ENCODE results near the gene FPGS.
"Not testable (repeated sequence)": the region's sequence is repeated elsewhere in the genome, so short reads cannot be mapped to it uniquely, and the experiment has no call there.

Gene FPGS

DNA sequence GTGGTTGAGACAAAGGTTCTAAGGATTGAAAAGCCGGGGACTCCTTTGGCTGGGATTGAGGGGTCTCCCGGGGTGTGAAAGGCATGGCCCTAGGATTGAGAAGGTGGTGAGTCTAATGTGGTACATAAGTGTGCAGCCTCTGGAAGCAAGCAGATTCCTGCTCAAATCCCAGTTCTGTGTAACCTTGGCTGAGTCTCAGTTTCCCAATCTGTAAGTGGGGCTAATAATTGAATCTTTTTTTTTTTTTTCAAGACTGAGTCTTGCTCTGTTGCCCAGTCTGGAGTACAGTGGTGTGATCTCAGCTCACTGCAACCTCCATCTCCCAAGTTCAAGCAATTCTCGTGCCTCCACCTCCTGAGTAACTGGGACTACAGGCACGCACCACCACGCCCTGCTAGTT is 30.1 kb upstream of the FPGS start:
- H3K9me3 ChIP-seq (ENCODE audit: insufficient read depth, low read depth, low read length), result no peaks in the 10 kb centered on the region
- peaks cover 21% of the 10 kb centered on the region; the same call in 1 of the 2 replicates for H3K4me1 ChIP-seq (ENCODE audit: insufficient read depth, low read length)
- H3K36me3 ChIP-seq (ENCODE audit: insufficient read depth, low read depth, low read length), result no peaks in the 10 kb centered on the region
- no peaks in the 10 kb centered on the region for H3K27me3 ChIP-seq (ENCODE audit: insufficient read depth, low read length)
- H3K27ac ChIP-seq (ENCODE audit: low read length), result no peak overlapping the region
- H3K9ac ChIP-seq (ENCODE audit: low read depth, low read length), result no peak overlapping the region
- H3K4me3 ChIP-seq (ENCODE audit: low read length), result no peak overlapping the region

DNA sequence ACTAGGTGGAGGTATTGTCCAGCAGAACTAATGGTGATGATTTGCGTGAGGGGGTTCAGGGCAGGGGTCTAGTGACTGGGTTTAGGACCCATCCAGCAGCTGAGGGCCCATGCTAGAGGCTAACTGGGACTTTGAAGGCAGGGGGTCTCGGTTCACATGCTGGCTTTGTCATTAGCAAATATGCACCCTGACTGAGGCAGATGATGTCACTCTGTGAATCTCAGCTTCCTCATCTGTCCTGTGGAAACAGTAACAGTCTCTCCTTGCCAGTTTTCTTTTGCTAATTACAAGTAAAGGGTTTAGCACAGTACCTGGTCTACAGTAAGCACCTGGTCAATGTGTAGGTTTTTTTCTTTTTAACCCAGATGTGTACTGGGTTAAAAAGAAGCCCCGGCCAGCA is 29.4 kb upstream of the FPGS start:
- Histone ChIP-seq H3K4me3 (ENCODE audit: low read length) (no peak overlapping the region), H3K27ac (ENCODE audit: low read length) (no peak overlapping the region), H3K9me3 (ENCODE audit: insufficient read depth, low read depth, low read length) (no peaks in the 10 kb centered on the region), H3K9ac (ENCODE audit: low read depth, low read length) (no peak overlapping the region), H3K27me3 (ENCODE audit: insufficient read depth, low read length) (no peaks in the 10 kb centered on the region), H3K36me3 (ENCODE audit: insufficient read depth, low read depth, low read length) (no peaks in the 10 kb centered on the region), H3K4me1 (ENCODE audit: insufficient read depth, low read length) (peaks cover 17% of the 10 kb centered on the region; the same call in 1 of the 2 replicates)

DNA sequence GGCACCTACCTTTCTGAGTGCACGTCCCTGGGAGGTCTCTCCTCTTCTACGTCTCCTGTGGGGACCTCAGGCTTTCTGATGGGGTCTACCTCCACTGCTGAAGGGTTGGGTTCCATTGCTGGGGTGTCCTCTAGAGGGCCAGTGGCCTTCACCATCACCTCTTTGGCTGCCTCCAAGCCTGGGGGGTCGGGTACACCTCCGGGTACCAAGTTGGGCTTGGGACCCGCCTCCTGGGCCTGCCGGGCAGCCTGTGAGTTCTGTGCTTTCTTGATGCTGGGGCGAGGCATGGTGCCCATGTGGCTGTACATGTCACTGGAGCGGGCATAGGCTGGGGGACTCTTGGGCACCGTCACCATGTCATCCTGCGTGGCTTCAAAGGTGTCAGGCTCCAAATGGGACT is 28.7 kb upstream of the FPGS start:
- H3K9ac ChIP-seq (ENCODE audit: low read depth, low read length), result no peak overlapping the region
- H3K4me1 ChIP-seq (ENCODE audit: insufficient read depth, low read length), result peaks cover 15% of the 10 kb centered on the region; the same call in 1 of the 2 replicates
- H3K4me3 ChIP-seq (ENCODE audit: low read length), result no peak overlapping the region
- H3K27me3 ChIP-seq (ENCODE audit: insufficient read depth, low read length), result no peaks in the 10 kb centered on the region
- H3K27ac ChIP-seq (ENCODE audit: low read length), result no peak overlapping the region
- no peaks in the 10 kb centered on the region for H3K36me3 ChIP-seq (ENCODE audit: insufficient read depth, low read depth, low read length)
- H3K9me3 ChIP-seq (ENCODE audit: insufficient read depth, low read depth, low read length), result no peaks in the 10 kb centered on the region

DNA sequence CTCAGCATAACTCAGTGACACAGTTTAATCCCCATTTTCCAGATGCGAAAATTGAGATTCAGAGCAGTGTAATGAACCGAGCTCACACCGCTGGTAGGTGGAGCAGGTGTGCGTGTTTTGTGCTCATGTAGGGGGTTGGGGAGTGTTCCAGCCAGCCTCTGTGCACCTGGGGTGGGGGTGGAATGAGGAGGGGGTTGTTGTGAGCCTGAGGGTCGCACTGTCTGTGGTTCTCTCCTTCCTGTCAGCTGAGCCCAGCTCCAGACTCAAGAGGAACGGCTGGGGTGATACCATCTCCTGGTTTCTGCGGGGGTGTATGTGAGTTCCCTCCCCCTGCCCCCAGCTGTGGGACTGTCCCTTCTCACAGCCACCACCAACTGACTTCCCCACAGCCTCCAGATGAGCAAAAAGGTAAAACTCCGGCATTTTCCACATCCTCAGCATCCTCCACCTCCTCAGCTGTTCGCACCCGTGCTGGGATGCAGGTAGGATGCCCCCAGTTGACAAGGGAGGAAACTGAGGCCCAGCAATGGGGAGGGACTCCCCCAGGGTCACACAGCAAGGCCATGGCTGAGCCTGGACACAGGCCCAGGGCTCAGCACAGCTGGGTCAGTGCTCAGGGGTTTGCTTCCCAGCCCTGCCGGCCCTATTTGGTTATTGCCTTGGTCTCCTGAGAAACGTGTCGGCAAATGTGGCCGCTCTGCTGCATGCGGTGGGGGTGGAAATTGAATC is 26.3 kb upstream of the FPGS start:
- Histone ChIP-seq H3K4me1 (ENCODE audit: insufficient read depth, low read length) (peaks cover 7% of the 10 kb centered on the region; the same call in 1 of the 2 replicates), H3K9me3 (ENCODE audit: insufficient read depth, low read depth, low read length) (no peaks in the 10 kb centered on the region), H3K4me3 (ENCODE audit: low read length) (no peak overlapping the region), H3K27ac (ENCODE audit: low read length) (no peak overlapping the region), H3K9ac (ENCODE audit: low read depth, low read length) (peak overlapping the region; percentile 45; the same call in 1 of the 2 replicates), H3K36me3 (ENCODE audit: insufficient read depth, low read depth, low read length) (no peaks in the 10 kb centered on the region), H3K27me3 (ENCODE audit: insufficient read depth, low read length) (no peaks in the 10 kb centered on the region)

DNA sequence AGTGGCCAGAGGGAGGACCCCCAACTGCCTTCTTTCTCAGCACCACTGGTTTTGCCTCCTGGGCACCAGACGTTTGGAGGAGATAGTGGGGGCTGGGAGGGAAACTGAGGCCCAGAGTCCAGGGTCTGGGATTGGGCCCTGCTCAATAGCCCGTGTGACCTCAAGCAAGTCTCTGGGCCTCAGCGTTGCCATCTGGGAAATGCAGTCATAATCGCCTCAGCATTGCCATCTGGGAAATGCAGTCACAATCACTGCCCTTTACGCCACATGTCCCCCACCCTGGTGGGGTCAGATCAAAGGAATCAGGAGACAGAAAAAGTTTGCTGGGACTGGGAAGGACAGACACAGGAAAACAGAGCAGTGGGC is 25.8 kb upstream of the FPGS start:
- Histone ChIP-seq H3K9me3 (ENCODE audit: insufficient read depth, low read depth, low read length) (no peaks in the 10 kb centered on the region), H3K27me3 (ENCODE audit: insufficient read depth, low read length) (no peaks in the 10 kb centered on the region), H3K36me3 (ENCODE audit: insufficient read depth, low read depth, low read length) (no peaks in the 10 kb centered on the region), H3K4me1 (ENCODE audit: insufficient read depth, low read length) (peaks cover 7% of the 10 kb centered on the region; the same call in 1 of the 2 replicates), H3K27ac (ENCODE audit: low read length) (no peak overlapping the region), H3K4me3 (ENCODE audit: low read length) (no peak overlapping the region), H3K9ac (ENCODE audit: low read depth, low read length) (peak overlapping the region; percentile 45; the same call in 1 of the 2 replicates)

DNA sequence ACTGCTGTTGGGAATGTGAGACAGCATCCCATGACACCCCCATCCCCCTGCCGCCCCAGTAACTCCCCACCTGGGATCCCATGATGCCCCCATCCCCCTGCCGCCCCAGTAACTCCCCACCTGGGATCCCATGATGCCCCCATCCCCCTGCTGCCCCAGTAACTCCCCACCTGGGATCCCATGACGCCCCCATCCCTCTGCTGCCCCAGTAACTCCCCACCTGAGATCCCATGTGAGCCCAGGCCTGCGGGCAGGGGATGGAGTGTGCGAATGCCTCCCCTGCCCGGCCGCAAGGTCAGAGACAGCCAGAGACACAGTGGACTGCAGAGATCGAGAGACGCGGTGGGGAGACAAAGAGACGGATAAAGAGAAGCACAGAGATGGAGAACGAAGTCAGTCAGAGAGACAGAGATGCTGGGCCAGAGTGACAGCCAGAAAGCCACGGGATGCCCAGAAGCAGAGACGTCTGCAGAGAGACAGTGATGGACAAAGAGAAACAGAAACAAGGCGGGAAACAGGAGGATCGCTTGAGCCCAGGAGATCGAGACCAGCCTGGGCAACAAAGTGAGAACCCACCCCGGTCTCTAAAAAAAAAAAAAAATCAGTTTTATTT is 25.2 kb upstream of the FPGS start:
- Histone ChIP-seq H3K36me3 (ENCODE audit: insufficient read depth, low read depth, low read length) (no peaks in the 10 kb centered on the region), H3K9ac (ENCODE audit: low read depth, low read length) (no peak overlapping the region), H3K4me1 (ENCODE audit: insufficient read depth, low read length) (peaks cover 7% of the 10 kb centered on the region; the same call in 1 of the 2 replicates), H3K9me3 (ENCODE audit: insufficient read depth, low read depth, low read length) (no peaks in the 10 kb centered on the region), H3K27ac (ENCODE audit: low read length) (no peak overlapping the region), H3K27me3 (ENCODE audit: insufficient read depth, low read length) (no peaks in the 10 kb centered on the region), H3K4me3 (ENCODE audit: low read length) (no peak overlapping the region)

DNA sequence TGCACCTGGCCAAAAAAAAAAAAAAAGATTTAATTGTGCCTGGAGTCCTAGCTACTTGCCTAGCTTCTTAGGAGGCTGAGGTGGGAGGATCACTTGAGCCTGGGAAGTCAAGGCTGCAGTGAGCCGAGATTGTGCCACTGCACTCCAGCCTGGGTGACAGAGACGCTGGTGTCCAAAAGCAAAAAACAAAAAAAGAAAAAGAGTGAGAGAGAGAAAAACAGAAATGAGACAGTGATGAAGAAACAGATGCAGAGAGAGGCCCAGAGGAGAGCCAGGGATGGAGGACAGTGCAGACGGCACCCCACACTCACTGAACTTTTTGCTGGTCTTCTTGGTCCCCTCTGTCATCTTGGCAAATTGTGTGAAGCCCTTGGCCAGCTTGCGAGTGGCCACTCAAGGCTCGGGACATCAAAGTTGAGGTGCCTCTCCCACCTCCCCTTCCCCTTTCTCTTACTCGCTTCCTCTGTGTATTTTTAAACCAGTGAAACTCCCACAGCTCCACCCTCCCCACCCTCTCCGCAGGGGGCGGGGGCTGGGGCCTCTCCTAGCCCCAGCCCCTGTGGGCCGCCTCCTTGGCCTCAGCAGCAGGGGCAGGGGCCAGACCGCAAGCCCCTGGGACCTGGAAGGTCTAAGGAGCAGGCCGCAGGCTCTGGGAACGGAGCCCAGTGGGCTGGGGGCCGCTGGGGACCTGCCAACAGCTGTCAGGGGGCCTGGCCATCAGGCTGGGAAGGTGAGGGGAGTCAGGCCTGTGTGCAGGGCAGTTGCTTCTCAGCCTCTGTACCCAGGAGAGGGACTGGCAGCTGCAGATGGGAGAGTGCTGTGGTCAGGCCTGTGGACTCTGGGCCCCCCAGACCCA is 24.2 kb upstream of the FPGS start, which contains the start of gene SH2D3C:
Gene SH2D3C, minus strand, starts transcription at position 387 of the 856 bp plus-strand sequence. Its CDS starts 39 bp downstream, at position 348.
- no peak within 1 kb of the TSS for H3K4me3 ChIP-seq (ENCODE audit: low read length)
- H3K27me3 ChIP-seq (ENCODE audit: insufficient read depth, low read length), result no peaks in the 10 kb centered on the region
- H3K27ac ChIP-seq (ENCODE audit: low read length), result no peak within 1 kb of the TSS
- peaks cover 7% of the 10 kb centered on the region; the same call in 1 of the 2 replicates for H3K4me1 ChIP-seq (ENCODE audit: insufficient read depth, low read length)
- H3K9ac ChIP-seq (ENCODE audit: low read depth, low read length), result no peak within 1 kb of the TSS
- no peaks in the 10 kb centered on the region for H3K36me3 ChIP-seq (ENCODE audit: insufficient read depth, low read depth, low read length)
- no peaks in the 10 kb centered on the region for H3K9me3 ChIP-seq (ENCODE audit: insufficient read depth, low read depth, low read length)

DNA sequence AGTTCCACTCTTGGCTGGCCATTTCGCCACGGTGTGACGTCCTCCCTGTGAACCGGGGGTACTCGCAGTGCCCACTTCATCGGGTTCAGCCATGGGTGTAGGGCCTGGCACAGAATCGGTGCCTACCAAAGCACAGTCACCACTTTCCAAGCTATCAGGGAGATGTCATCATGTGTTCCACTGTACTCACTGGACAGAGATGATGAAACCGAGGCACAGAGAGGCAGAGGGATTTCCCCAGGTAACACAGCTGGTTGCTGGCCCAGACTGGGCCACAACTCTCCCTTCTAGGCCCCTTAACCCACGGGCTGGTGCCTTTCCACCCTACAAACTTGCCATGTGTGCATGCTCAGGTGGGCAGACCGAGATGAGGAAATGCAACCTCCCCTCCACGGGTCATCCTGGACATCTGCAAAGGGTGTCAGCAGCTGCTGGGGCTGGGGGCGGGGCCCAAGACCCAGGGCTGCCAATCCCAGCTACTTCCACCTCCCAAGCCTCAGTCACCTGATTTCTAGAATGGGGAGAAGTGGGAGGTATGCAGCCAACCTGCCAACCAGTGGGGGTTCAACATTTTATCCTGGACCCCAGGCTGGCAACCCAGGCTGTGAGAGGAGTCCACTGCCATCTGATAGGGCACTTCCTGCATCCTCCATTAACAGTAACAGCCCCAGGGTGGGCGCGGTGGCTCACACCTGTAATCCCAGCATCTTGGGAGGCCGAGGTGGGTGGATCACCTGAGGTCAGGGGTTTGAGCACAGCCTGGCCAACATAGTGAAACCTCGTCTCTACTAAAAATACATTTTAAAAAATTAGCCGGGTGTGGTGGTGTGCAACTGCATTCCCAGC is 23.3 kb upstream of the FPGS start:
- Histone ChIP-seq H3K27me3 (ENCODE audit: insufficient read depth, low read length) (no peaks in the 10 kb centered on the region), H3K36me3 (ENCODE audit: insufficient read depth, low read depth, low read length) (no peaks in the 10 kb centered on the region), H3K9me3 (ENCODE audit: insufficient read depth, low read depth, low read length) (no peaks in the 10 kb centered on the region), H3K27ac (ENCODE audit: low read length) (no peak overlapping the region), H3K4me1 (ENCODE audit: insufficient read depth, low read length) (peaks cover 7% of the 10 kb centered on the region; the same call in 1 of the 2 replicates), H3K4me3 (ENCODE audit: low read length) (no peak overlapping the region), H3K9ac (ENCODE audit: low read depth, low read length) (no peak overlapping the region)

DNA sequence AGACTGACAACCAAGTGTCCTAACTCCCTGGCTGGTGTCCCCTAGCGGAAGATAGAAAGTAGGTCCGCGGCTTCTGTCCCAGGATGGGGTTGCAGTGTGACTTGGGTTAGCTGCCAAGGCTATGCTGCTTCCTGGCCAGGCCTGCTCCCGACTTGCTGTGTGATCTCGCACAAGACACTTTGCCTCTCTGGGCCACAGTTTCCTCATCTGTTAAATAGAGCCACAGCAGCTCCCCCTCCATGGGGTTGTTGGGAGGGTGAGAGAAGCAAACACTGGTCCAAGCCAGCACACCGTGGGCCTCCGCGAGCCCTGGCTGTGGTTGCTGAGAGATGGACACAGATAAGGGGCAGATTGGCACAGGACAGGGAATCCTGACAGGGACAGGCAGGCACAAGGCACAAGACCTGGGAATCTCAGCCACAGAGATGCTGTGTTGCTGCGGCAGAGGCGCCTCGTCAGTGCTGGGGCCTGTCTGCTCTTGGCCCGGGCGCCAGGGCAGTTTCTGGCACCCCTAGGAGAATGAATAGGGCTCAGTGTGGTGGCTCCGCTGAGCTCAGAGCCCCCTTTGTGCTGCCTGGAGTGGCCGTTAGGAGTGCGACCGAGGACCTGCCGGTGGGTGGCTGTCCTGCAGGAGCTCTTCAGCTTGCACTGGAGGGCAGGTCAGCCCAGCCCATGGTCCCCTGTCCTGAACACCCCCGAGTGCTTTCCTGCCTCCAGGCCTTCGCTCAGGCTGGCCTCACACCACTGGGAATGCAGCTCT is 22.4 kb upstream of the FPGS start:
- Histone ChIP-seq H3K9me3 (ENCODE audit: insufficient read depth, low read depth, low read length) (no peaks in the 10 kb centered on the region), H3K4me1 (ENCODE audit: insufficient read depth, low read length) (peaks cover 7% of the 10 kb centered on the region; the same call in 1 of the 2 replicates), H3K9ac (ENCODE audit: low read depth, low read length) (no peak overlapping the region), H3K27me3 (ENCODE audit: insufficient read depth, low read length) (no peaks in the 10 kb centered on the region), H3K36me3 (ENCODE audit: insufficient read depth, low read depth, low read length) (no peaks in the 10 kb centered on the region), H3K27ac (ENCODE audit: low read length) (no peak overlapping the region), H3K4me3 (ENCODE audit: low read length) (no peak overlapping the region)

DNA sequence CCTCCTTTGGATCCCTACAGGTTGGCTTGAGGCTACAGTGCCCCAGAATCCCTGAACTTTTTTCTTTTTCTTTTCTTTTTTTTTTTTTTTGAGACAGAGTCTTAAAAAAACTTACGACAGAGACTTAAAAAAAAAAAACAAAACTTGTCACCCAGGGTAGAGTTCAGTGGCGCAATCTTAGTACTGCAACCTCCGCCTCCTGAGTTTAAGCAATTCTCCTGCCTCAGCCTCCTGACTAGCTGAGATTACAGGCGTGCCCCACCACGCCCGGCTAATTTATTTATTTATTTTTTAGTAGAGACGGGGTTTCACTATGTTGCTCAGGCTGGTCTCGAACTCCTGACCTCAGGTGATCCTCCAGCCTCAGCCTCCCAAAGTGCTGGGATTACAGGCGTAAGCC is 21.8 kb upstream of the FPGS start:
- H3K9ac ChIP-seq (ENCODE audit: low read depth, low read length); H3K9me3 ChIP-seq (ENCODE audit: insufficient read depth, low read depth, low read length); H3K36me3 ChIP-seq (ENCODE audit: insufficient read depth, low read depth, low read length); H3K27ac ChIP-seq (ENCODE audit: low read length); H3K4me1 ChIP-seq (ENCODE audit: insufficient read depth, low read length); H3K4me3 ChIP-seq (ENCODE audit: low read length); H3K27me3 ChIP-seq (ENCODE audit: insufficient read depth, low read length): not testable (repeated sequence)
